NCI-H2107 treated with DMSO at 0.1 percent for 48 hours (cell line): ENCODE results near the gene RAB6A.

ENCODE experiments used
- DNase-seq: peaks from one replicate; lab custom pipeline; 2025; ENCODE audit not compliant: unreplicated experiment; lab: John Stamatoyannopoulos, UW

The RAB6A gene

DNA sequence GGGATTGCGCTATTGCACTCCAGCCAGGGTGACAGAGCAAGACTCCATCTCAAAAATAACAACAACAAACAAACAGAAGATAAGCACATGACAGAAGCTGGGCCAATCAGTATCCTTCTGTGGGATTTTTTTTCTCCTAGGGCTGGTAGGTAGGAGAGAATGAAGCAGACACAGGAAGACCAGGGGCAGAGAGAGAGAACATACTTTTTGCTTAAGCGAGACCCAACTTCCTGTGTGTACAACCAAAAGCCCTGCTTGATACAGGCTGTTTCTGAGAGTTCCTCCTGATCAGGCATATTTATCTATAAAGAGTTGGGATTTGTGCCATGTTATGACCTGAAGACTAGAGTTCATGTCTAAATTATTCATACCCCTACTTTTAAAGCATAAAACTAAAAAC lies 126.9 kb downstream of the RAB6A start:
- no peak for DNase-seq

DNA sequence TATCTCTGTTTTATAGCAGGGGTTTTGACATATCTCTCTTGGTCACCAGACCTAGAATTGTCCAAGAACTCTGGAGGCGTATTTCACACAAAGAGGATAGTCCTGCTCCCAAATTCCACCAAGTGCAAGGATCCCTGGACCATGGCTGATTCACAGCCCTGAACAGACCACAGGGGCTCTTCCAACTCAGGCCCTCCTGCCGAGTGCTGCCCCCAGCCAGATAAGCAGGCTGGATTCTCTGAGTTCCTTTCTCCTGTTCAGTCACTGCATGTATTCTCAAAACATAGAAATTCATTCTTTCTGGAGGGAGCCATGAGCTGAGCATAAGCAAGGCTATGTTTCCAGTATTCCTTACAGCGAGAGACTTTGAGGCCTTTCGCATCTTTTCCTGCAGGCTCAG lies 127.9 kb downstream of the RAB6A start:
- DNase-seq: no peak

DNA sequence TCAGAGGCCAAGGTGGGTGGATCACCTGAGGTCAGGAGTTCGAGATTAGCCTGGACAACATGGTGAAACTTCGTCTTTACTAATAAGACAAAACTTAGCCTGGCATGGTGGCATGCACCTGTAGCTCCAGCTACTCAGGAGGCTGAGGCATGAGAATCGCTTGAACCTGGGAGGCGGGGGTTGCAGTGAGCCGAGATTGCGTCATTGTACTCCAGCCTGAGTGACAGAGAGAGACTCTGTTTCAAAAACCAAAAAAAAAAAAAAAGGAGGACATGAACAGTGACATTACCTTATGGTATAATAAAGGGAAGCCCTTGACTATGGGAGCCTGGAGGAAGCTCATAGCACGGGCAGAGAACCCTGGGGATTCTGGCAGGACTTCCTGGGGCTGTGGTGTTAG lies 131.0 kb downstream of the RAB6A start:
- DNase-seq: no peak

DNA sequence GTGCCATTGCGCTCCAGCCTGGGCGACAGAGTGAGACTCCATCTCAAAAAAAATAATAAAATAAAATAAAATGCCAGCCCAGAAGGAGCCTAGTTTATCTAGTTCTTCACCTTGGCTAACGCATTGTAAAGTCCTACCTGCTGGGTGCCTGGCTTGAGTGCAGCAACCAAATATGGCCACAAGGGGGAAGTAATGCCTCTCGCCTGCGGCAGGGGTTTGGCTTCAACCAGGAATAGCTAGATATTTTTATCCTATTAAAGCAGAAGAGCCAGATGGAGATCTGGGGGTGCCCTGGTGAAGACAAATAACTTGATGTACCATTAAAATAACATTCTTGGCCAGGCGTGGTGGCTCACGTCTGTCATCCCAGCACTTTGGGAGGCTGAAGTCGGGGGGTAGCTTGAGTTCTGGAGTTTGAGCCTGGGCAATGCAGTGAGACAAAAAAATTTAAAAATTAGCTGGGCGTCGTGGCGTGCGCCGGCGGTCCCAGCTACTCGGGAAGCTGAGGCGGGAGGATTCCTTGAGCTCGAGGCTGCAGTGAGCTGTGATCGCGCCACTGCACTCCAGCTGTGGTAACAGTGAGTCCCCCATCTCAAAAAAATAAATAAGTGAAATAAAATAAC lies 135.1 kb downstream of the RAB6A start:
- peak; percentile 42 for DNase-seq
